ENCODE data around the gene KLHL14.

GRCh38 chr18:32767400-32767799 is 5.4 kb downstream of the KLHL14 start:
- TF ChIP-seq, protein P1, sequence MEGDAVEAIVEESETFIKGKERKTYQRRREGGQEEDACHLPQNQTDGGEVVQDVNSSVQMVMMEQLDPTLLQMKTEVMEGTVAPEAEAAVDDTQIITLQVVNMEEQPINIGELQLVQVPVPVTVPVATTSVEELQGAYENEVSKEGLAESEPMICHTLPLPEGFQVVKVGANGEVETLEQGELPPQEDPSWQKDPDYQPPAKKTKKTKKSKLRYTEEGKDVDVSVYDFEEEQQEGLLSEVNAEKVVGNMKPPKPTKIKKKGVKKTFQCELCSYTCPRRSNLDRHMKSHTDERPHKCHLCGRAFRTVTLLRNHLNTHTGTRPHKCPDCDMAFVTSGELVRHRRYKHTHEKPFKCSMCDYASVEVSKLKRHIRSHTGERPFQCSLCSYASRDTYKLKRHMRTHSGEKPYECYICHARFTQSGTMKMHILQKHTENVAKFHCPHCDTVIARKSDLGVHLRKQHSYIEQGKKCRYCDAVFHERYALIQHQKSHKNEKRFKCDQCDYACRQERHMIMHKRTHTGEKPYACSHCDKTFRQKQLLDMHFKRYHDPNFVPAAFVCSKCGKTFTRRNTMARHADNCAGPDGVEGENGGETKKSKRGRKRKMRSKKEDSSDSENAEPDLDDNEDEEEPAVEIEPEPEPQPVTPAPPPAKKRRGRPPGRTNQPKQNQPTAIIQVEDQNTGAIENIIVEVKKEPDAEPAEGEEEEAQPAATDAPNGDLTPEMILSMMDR (IDR thresholded peaks at IDR 0.05; ENCODE audit: poor library complexity) = no peak
- no peak for TF ChIP-seq EZH2 (IDR thresholded peaks at IDR 0.05; ENCODE audit: borderline replicate concordance)

Measured in hepatocyte (in vitro differentiated cells).